Embryonic facial prominence (tissue), 1 donor: ENCODE results near the gene DPP7.
"Not testable (repeated sequence)": the region's sequence is repeated elsewhere in the genome, so short reads cannot be mapped to it uniquely, and the experiment has no call there.

Source experiments
- DNase-seq: peaks from one replicate; pipeline ENCODE4 v3.0.0-alpha.2; 2016; ENCODE audit errors: extremely low spot score

Gene DPP7

DNA sequence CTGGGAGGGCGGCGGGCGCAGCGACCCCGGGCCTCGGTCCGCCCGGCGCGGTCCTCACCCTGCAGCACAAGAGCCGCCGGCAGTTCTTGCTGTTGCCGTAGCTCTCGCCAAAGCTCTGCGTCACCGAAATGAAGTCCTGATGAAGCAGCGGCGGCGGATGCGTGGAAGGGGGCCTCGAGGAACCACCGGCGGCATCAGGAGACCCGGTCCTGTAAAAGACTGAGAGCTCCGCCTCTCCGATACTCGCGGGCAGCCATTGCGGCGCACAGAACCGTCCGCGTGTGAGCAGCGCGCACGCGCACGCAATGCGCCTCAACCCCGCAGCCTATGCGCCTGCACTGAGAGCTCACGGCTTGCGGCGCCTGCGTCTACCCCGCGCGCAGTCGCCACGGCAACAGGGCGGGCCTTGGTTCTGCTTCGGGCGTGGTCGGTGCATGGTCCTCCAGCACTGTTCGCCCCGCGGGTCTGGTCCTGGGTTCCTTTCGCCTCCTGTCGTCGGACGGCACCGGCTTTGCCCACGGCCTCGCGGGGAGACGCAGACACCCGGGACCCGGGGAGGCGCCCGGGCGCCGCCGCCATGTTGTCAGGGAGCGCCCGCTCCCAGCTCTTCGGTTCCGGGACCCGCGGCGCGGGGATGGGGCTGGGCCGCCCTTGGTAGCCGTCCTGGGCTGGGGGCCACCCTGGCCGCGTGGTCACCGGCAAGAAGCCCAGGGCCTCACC is 15.1 kb upstream of the DPP7 start:
- DNase-seq: peak; percentile 74

- DNase-seq: no peak
These were observed 14.4 kb upstream of the DPP7 start for GRCh38 chr9:137128862-137129455.

GRCh38 chr9:137128158-137128861 is 13.8 kb upstream of the DPP7 start:
- DNase-seq: no peak

DNA sequence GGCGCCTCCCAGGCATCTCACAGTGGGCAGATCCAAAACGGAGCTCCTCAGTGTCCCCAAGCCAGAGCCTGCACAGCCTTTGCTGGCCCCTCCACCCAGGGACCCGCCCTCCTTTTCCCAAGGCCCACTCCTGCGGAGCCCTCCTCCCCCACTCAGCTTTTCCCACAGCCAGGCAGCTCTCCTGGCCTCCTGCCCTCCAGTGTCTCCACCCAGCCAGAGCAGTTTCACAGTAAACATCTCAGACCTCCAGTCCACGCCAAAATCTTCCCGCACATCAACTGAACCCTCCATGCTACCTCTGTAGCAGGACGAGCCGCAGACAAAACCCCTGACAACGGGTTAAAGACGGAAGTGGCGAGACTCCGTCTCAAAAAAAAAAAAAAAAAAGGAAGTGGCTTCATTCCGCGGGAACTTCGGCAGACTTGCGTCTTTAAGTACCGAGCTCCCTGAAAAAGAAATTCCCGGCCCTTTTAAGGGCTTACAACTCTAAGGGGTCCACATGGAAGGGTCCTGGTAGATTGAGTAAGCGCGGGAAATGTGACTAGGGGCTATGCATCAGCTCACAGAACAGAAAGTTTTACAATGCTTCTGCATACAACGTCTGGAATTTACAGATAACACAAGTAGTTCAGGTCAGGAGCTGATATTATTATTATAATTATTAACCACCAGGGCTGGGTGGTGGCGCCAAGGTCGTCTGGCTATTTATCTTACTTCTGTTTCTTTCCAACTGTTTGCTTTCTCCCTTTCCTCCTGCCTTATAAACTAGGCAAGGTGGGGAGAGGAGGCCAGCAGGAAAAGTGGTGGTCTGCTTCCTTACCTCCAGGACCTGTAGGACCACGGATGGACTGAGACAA is 13.0 kb upstream of the DPP7 start:
- DNase-seq: no peak

GRCh38 chr9:137126786-137127185 is 12.3 kb upstream of the DPP7 start:
- DNase-seq: no peak

DNA sequence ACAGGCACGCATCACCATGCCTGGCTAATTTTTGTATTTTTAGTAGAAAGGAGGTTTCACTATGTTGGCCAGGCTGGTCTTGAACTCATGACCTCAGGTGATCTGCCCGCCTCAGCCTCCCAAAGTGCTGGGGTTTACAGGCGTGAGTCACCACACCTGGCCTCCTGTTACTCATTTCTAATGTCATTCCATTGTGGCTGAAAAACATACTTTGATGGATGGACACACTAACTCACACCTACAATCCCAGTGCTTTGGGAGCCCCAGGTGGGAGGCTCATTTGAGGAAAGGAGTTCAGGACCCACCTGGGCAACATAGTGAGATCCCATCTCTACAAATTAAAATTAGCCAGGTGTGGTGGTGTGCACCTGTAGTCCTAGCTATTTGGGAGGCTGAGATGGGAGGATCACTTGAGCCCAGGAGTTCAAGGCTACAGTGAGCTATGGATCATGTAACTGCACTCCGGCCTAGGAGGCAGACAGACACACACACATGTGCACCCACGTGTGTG is 9.5 kb upstream of the DPP7 start:
- DNase-seq: not testable (repeated sequence)

DNA sequence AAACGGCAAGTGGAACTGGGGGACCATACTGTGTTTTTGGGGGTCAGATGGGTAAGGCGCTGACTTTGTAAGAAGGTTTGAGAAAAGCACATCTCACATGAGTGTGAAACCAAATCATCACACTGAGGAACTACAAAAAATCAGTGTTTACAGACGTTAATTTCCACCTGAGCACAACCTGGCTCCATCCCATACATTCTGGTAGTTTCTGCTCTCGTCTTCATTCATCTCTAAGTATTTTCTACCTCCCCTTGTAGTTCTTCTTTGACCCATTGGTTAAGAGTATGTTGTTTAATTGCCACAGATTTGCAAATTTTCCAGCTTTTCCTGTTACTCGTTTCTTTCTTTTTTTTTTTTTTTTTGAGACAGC is 8.9 kb upstream of the DPP7 start:
- no peak for DNase-seq

DNA sequence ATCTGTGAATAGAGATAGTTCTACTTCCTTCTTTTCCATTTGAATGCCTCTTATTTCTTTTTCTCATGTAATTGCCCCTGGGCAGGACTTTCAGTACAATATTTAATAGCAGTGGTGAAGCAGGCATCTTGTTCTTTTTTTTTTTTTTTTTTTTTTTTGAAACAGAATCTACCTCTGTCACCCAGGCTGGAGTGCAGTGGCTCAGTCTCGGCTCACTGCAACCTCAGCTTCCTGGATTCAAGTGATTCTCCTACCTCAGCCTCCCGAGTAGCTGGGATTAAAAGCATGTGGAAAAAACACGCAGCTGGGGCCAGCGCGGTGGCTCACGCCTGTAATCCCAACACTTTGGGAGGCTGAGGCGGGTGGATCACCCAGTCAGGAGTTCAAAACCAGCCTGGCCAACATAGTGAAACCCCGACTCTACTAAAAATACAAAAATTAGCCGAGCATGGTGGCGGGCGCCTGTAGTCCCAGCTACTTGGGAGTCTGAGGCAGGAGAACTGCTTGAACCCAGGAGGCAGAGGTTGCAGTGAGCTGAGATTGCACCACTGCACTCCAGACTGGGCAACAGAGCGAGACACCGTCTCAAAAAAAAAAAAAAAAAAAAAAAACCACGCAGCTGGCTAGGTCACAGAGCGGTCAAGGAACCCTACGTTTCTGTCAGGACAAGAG is 8.4 kb upstream of the DPP7 start:
- DNase-seq: not testable (repeated sequence)

GRCh38 chr9:137121927-137122795 is 7.6 kb upstream of the DPP7 start:
- DNase-seq: not testable (repeated sequence)

DNA sequence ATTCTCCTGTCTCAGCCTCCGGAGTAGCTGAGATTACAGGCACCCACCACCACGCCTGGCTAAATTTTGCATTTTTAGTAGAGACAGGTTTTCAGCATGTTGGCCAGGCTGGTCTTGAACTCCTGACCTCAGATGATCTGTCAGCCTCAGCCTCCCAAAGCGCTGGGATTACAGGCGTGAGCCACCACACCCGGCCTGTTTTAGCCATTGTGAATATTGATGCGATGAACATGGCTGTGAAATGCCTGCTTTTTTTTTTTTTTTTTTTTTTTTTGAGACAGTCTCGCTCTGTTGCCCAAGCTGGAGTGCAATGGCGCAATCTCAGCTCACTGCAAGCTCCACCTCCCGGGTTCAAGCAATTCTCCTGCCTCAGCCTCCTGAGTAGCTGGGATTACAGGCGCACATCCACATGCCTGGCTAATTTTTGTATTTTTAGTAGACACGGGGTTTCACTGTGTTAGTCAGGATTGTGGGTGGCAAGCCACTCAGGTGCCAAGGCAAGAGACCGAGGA is 3.6 kb upstream of the DPP7 start:
- DNase-seq: not testable (repeated sequence)

- DNase-seq: no peak
These were observed 2.8 kb upstream of the DPP7 start for GRCh38 chr9:137117269-137117731.

- no peak for DNase-seq
These were observed 2.2 kb upstream of the DPP7 start for GRCh38 chr9:137116728-137117127.

GRCh38 chr9:137116027-137116507 is 1.5 kb upstream of the DPP7 start:
- DNase-seq: no peak

GRCh38 chr9:137115394-137116026 is 977 bp upstream of the DPP7 start:
- DNase-seq: no peak

DNA sequence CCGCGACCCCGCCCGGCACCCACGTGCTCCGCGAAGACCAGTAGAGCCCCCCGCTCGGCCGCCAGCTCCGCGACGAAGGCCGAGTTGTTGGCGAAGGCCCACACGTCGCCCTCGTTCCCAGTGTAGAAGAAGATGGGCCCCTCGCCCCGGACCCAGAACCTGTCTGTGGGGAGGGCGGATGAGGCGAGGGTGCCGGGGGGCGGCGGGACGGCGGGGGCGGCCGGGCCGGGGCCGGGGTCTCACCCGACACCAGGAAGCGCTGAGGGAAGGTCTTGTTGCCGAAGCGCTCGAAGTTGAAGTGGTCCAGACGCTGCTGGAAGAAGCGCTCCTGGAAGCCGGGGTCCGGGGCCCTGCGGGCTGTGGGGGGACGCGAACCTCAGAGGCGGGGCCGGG is 317 bp downstream of the DPP7 start:
- no peak for DNase-seq

- DNase-seq: no peak
These were observed 961 bp downstream of the DPP7 start for GRCh38 chr9:137113385-137114159.

- no peak for DNase-seq
These were observed 1.8 kb downstream of the DPP7 start for GRCh38 chr9:137112564-137113384.
